ENCODE results near the gene KLRG1.

DNA sequence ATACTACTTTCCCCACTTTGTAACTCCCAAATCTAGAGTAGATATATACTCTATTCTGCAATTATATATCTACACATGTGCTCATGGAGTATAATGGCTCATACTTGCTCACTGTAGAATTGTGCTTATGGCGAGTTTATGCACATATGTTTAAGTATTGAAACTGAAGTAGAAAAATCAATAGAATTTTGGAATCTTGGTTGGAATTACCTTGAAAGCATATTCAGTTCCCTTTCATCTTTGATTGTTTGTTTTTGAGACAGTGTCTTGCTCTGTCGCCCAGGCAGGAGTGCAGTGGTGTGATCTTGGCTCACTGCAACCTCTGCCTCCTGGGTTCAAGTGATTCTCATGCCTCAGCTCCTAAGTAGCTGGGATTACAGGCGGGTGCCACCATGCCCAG, 4.5 kb downstream of the KLRG1 start:
- TF ChIP-seq PATZ1 (CRISPR knock-in tag; IDR thresholded peaks at IDR 0.05; ENCODE audit: borderline replicate concordance) (no peak), ARNTL (CRISPR knock-in tag; IDR thresholded peaks at IDR 0.05; ENCODE audit: borderline replicate concordance, low read depth) (no peak), OSR1 (CRISPR knock-in tag; IDR thresholded peaks at IDR 0.05) (no peak), SNAI2 (CRISPR knock-in tag; IDR thresholded peaks at IDR 0.05) (no peak), ZFP3 (CRISPR knock-in tag; IDR thresholded peaks at IDR 0.05) (no peak)

Data from SK-N-SH treated with all-trans-retinoic acid at 6 μM for 48 hours (cell line).